ENCODE measurements around the gene TMEM134. TPM values are rescaled to one million over a fixed set of nuclear protein-coding genes. Genes with fewer than 3 reads are reported as not detected.

TMEM134 gene
- total RNA-seq, 1 donor from 2014 or later: 75.1 TPM

DNA sequence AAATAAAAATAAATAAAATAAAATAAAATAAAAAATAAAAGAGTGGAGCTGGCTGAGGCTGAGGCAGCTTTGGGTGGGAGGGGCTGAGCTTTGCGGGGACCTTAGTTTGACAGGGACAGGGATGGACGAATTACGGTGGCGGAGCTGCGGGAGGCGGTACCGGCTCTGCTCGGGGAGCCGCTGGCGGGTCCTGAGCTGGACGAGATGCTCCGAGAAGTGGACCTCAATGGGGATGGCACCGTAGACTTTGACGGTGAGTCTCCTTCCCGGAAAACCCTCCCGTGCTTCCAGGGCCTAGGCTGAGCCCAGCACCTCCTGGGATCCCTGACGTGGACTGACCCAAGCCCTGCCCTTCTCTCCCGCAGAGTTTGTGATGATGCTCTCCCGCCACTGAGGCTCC, 10.8 kb downstream of the TMEM134 start:
- no peak for DNase-seq (ENCODE audit: low spot score)

DNA sequence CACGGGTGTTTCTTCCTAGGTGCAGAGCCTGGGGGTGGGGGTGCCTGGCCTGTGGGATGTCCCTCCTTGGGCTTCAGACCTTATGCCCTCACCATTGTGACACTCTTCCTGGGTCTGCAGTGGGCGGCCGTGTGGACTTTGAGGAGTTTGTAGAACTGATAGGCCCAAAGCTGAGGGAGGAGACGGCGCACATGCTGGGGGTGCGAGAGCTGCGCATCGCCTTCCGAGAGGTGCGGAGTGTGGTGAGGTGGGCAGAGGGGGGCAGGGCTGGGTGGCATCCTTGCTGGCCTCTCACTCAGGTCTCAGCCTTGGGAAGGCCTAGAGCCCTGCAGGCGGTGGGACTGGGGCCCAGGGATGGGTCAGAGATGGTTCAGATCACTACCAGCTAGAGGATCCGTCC, 11.6 kb downstream of the TMEM134 start:
- DNase-seq (ENCODE audit: low spot score): no peak

DNA sequence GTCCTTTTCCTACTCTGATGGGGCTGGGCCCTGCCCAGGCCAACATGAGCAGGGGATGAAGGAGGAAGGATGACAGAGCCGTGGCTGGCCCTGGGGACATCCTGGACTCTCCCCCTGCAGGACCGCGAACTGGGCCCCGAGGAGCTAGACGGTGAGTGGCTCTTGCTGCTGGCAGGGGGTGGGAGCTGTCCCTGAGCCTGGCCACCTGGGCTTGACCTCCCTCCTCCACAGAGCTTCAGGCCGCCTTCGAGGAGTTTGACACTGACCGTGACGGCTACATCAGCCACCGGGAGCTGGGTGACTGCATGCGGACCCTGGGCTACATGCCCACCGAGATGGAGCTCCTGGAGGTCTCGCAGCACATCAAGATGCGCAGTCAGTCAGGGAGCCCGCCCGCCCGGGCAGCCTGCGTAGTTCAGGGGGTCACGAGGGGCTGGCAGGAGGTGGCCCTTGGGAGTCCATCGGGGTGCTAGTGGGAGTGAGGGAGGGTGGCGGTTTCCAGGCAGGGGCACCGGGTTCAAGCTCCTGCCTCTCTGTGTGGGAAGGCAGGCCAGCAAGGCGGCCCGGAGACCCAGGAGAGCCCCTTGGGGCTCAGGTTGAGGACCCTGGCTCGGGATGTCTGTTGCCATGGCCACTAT, 12.9 kb downstream of the TMEM134 start:
- no peak for DNase-seq (ENCODE audit: low spot score)

DNA sequence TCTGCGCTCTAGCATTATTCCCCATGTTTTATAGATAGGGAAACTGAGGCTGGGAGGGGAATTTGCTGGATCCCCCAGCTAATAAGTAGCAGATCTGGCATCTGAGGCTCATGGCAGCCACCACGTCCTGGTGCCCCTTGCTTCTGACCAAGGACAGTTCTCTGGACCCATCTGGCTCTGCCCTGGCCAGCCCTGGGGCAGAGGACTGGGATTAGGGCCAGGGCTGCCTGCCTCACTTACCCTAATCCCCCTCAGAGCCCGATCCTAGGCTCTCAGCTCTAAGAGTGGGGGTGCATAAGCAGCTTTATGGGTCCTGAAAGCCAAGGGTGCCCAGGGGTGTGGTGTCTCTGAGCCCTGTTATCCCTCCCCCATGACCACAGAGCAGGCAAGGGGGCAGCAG, 14.0 kb downstream of the TMEM134 start, which contains the start of gene CABP4:
TSS of gene CABP4 (plus strand) at position 301 of the 400 bp plus-strand sequence. CDS start at position 371, 70 bp downstream.
- no peak for DNase-seq (ENCODE audit: low spot score)

DNA sequence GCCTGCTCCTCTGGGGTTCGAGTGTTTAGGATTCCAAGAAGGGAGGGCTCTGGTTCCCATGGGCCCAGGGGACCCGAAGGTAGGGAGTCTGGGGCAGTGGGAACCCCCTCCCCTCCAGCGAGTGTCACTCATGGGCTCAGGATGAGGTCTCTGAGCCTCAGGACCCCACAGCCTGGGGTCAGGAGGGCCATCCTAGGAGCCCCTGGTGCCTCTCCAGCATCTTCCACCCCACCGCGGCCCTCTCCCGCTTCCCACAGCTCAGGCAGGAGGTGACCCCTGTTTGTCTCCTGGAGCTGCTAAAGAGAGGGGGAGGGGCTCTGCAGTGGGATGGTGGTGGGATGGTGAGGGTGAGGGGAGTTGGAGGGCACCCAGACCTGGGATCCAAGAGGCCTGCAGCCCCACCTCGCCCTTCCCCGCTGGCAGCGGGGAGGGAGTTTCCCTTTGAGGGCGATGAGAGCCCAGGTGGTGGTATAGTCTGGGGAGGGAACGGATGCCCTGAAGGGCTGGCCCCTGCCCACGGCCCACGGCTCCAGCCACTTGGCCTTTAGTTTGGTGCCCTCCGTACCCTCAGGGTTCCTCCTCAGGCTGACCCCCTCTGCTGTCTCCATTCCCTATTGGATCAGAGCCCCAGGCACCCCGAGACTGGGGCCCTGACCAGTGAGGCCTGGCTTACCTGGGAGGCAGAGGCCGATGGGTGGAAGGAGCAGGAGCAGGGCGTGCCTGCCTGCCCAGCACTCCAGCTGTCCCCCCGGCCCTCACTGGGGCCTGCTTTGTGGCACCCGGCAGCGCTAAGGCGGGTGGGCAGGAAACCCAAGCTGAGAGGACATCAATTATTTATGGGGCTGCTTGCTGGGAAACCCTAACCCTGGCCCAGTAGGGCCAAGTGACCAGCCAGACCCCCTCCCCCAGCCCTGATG, 15.0 kb downstream of the TMEM134 start:
- no peak for DNase-seq (ENCODE audit: low spot score)

DNA sequence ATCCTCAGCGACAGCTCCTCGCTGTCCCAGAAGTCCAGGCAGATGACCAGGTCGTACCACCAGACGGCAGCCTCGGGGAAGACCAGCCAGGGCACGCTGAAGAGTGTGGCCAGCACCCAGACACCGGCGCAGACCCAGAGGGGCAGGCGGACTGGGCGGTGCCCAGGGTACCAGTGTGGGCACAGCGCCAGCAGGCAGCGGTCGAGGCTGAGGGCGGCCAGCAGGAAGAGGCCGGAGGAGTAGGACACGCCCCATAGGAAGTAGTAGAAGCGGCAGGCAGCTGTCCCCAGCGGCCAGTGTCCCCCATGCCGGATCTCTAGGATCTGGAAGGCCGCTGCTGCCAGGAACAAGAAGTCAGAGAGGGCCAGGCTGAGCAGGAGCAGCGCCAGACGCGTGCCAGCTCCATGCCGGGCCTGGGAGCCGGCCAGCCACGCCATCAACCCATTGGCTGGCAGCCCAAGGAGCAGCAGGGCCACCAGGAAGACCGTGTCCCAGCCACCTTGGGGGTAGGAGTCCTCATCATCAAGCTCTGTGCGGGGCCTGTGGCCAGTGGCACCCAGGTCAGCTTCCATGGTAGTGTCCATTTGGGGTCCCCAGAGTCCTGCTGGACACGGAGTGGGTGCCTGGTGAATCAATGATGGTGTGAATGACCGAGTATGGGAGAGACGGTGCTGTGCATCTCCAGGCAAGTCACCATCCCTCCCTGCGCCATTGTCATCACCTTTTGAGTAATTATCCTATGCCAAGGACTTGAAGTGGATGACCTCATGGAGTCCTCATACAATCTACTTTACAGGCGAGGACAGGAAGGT, 16.7 kb downstream of the TMEM134 start, which contains the start of gene GPR152:
TSS of gene GPR152 (minus strand) at position 589 of the 812 bp plus-strand sequence. CDS start at position 584, 5 bp downstream.
- no peak for DNase-seq (ENCODE audit: low spot score)

DNA sequence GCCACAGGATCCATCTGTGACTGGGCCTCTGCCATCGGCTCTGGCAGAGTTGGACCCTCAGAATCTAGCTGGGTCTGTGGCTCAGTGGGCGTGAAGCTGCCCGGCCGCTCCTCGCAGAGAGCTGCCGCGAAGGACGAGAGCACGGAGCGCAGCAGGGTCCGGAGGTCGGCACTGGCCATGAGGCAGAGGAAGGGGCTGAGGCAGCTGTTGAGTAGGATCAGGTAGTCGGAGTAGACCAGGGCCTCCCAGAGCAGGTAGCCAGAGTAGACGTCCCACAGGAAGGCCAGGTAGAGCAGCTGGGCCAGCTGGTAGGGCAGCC, 17.4 kb downstream of the TMEM134 start:
- no peak for DNase-seq (ENCODE audit: low spot score)

DNA sequence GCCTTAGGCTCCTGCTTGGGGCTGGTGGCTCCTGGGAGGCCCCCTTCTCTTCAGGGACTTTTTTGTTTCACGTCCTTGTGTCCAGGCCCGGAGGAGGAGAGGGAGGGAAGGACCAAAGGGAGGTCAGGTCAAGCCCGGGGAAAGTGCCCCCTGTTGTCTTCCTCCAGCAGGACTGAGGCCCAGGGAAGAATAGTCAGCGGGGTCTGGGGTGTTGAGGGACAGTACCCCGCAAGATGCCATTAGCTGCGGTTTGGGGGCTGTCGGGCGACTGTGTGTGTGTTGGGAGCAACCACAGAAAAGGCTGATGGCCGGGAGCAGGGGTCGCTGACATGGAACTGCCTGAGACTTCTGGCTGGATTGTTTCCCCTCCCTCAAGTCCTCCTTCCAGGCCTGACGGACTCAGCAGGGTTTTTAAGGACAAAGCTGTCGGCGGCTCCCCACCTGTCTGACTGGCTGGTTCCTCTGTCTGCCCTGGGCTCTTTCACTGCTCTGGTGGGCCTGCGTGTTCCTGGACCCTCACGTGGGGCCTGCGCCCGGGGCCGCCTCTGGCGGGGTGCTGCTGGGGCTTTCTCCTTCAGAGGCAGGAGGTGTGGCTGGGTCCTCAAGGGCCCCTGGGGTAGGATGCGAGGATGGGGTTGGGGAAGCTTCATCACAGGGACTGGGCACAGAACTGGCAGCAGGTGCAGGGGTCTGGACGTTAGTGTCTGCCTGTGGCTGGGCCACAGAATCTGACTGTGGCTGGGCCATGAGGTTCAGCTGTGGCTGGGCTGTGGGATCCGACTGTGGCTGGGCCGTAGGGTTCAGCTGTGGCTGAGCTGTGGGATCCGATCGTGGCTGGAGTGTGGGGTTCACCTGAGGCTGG, 18.0 kb downstream of the TMEM134 start:
- DNase-seq (ENCODE audit: low spot score): no peak

DNA sequence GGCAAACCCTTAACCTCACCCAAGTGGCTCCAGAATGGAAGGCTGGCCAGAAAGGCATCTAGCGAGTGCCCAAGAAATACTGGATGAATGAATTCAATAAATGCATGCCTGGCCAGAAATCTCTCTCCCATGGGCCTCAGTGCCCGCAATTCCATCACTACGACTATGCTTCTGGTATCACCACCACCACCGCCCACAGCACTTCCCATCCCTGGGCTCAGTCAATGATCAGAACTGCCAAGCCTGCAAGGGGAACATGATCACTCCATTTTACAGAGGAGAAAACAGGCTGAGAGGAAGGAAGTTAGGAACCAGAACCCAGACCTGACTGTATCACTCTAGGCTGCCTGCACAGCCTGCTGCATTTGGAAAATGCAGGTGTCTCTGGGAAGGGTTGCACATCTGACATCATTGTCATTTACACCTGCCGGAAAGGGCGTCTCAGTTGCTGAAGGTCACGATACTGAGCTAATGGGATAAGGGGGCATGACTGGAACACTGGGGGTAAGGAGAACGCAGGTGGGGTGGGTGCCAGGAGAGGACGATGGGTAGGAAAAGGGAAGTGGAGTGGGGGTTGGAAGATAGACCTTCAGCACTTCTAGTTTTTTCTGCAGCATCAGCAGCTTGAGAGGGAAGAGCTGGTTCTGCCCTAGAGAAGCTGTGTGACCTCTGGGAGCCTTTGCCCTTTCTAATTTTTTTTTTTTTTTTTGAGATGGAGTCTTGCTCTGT, 19.8 kb downstream of the TMEM134 start:
- no peak for DNase-seq (ENCODE audit: low spot score)

DNA sequence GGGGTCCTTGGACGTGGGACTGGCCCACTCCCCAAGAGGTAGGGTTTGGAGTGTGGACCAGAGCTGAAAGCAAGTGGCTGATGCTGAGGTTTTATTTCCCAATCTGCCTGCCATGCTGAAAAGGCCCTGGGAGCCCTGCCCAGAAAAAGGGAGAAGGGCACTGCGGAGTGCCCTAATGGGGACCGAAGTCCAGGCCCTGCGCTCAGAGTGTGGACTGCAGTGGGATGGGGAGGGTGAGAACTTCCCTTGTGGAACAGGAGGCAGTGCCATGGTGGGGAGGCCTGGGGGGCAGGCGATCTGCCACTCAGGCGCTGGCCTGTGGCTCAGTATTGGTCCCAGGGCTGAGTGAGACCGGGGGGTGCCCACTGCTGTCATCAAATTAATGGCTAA, 20.8 kb downstream of the TMEM134 start:
- DNase-seq (ENCODE audit: low spot score): no peak

DNA sequence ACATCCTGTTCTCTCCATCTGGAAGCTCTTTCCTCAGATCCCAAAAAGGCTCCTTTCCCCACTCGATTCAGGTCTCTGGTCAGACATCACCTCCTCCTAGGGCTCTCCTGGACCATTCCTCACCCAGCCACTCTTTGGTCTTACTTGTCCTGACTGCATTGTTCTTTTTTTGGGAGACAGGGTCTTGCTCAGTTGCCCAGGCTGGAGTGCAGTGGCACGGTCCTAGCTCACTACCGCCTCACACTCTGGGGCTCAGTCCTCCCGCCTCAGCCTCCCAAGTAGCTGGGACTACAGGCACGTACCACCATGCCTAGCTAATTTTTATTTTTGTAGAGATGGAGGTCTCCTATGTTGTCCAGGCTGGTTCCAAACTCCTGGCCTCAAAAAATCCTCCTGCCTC, 23.5 kb downstream of the TMEM134 start:
- DNase-seq (ENCODE audit: low spot score): no peak

DNA sequence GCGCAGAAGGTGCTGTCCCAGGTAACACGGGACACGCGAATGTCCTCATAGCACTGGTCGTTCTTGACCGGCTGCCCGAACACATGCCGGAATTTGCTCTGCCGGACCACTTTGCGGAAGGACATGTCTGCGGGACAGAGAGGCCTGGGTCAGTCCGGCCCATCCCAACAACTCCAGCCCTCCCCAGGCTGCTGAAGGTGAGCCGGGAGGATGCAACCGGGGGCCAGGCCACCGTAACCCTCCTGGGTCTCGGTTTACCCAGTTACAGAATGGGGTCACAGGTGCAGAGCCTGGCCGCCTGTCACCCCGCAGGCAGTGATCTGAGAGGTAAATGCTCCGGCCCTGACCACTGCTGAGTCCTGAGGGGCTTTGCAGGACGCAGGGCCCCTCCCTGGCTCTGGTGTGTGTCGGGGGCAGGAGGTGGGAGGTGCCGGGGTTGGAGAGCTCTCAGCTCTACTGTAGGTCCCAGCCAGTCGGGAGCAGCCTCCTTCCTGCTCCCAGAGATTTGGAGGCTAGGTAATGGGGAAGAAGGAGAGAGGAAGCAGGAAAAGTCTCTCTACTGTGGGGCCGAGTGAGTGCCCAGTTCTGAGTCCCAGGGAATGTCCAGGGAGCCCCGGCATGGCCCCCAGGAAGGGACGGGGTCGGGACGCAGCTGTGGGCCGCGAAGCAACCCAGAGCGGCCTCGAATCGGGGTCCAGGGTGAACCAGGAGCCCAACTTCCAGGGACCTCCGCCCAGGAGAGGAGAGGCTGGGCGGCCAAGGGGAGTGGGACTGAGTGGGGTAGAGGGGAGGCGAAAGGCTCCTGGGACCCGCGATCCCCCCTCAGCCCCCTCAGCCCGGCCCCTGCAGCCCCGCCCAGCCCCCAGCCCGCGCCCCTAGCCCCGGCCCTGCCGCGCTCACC, 26.3 kb downstream of the TMEM134 start:
- no peak for DNase-seq (ENCODE audit: low spot score)

DNA sequence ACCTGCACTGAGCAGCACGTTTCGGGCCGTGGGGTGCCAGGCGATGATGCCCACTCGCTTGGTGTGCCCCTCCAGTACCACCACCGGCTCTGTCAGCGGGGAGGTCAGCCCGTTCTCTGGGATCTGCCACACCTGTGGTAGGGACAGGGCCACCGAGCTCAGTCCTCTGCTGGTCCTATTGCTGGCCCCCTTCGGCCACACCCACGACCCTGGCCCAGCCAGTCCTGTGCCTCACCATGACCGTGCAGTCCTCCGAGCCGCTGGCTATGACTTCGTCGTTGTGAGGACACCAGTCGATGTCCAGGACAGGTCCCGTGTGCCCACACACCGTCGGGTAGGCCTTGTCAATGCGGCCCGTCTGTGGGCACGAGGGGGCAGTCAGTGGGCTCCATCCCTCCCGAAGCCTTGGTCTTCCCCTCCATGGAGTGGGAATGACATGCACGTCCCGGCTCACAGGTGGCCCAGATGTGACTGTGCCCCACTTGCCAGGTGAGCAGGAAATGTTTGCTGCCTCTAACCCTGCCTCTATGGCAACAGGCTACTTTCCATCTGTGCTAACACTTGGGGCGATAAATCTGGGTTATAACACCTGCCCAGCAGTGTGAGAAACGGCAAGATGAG, 27.2 kb downstream of the TMEM134 start:
- no peak for DNase-seq (ENCODE audit: low spot score)

DNA sequence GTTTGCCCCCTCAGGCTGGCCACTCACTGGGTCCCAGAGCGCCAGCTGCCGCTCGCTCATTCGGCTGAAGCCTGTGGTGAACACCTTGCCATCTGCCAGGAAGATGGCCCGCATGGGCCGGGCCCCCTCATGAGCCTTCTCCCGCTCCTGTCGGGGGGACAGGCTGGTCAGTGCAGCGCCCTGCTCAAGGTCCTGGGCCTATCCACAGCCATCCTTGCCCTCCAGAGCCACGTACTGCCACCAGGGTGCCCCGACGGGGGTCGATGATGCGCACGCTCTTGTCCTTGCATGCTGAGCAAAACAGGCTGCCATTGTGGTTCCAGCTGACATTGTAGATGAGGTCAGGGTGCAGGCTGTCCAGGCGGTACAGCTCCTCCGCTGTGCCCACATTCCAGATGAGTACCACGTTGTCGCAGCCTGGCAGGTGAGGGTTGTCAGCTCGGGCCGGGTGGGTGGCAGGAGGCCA, 27.9 kb downstream of the TMEM134 start:
- DNase-seq (ENCODE audit: low spot score): no peak

DNA sequence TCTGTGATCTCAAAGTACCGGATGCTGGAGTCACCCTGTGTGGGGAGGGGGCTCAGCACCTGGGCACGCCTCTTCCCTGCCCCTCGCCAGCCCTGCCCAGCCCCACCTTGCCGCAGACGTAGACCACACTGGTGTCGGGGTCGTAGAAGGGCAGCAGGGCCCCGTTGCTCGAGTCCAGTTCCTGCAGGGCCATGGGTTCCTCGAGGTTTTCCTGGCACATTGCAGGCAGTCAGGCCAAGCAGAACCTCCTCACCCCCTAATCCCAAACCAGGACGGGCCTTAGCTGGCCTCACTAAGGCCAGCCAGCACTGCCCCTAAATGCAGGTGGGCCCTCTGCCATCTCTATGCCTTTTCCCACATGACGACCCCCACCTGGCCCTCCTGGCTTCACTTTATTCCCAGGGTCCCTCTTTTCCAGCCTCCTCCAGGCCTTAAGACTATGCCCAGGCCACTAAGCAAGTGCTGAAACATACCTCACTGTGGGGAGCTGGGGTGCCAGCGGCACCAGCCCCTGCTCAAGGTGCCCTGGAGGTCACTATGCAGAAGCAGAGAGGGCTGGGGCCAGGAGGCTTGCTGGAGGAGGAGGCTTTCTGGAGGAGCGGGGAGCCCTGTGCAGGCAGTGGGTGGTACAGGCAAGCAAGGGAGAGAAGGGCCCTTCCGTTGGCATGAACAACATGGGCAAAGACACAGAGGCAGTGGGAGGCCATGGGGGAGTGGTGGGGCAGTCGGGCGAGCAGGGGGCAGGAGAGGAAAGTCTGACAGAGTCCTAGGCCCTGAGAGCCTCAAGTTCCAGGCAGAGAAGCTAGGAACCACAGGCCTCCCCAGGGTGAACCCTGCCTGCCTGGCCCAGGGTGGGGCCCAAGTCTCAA, 28.6 kb downstream of the TMEM134 start:
- no peak for DNase-seq (ENCODE audit: low spot score)

DNA sequence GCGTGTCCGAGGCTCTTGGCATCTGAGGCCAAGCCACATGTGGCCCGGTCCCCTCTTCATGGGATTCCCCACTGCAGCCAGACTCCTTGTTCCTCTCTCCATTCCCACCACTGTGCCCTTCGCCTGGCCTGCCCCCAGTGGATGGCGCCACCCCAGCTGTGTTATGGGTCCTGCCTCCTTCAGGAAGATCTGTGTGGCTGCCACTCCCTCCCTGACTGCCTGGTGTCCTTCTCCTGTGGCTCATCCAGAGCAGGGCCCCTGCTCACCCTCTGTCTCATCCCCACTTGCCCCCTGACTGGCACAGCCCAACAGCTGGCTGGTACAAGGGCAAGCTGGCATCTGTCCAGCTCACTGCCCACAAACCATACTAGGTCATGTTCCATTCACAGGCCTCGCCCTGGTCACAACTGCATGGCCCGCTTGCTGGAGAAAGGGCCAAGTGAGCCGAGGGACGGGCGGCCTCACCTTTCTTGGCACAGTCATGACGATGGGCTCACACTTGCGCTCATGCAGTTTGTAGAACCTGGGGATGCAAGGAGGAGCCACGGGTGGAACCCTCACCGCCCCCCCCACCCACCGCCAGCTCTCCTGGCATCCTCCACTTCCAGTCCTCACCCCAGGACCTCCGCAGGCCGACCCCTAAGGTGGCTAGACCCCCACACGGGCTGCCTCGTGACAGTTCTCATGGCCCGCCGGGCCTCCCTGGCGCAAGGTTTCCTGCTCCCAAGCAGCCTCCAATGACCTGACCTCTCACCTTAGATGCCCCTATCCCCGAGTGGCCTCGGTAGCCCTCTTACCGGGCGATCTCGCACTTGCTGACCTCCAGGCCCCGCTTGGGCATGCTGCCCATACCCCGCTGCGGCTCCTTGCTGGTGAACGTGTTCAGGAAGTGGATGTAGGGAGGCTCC, 29.5 kb downstream of the TMEM134 start:
- no peak for DNase-seq (ENCODE audit: low spot score)

Measured in mucosa of gallbladder (tissue), 1 donor.